SU-DHL-6 (cell line): Measurements from ENCODE around the gene GNG4.
"Not testable (repeated sequence)": the region's sequence is repeated elsewhere in the genome, so short reads cannot be mapped to it uniquely, and the experiment has no call there.

Experiments
- H2AFZ ChIP-seq: fragments of 200-600 bp; sonication (generic); 2 replicates; pipeline ENCODE4 v1.6.1; 2014; ENCODE audit warnings: low read depth, mild to moderate bottlenecking, moderate library complexity, mixed read lengths, antibody characterized with exemption, low read length; ENCODE audit not compliant: severe bottlenecking
- H3F3A ChIP-seq: fragments of 200-600 bp; shearing (Covaris generic); 2 replicates; pipeline ENCODE4 v1.6.0; 2016; ENCODE audit warnings: antibody characterized with exemption, mild to moderate bottlenecking; ENCODE audit not compliant: insufficient read depth
- H3K27ac ChIP-seq: fragments of 200-600 bp; sonication (generic); 2 replicates; pipeline ENCODE4 v1.5.1; 2016; ENCODE audit warnings: low read depth, mild to moderate bottlenecking, low read length, moderate library complexity, mixed read lengths
- H3K27me3 ChIP-seq: fragments of 200-600 bp; sonication (generic), shearing (Covaris generic); 2 replicates; pipeline ENCODE4 v1.6.0; 2014; ENCODE audit warnings: mild to moderate bottlenecking, low read length
- H3K36me3 ChIP-seq: fragments of 200-600 bp; sonication (generic); 2 replicates; pipeline ENCODE4 v1.6.1; 2014; ENCODE audit warnings: mild to moderate bottlenecking, low read length, mixed read lengths
- H3K4me2 ChIP-seq: fragments of 300-600, 200-600 bp; shearing (Covaris generic), sonication (generic); 2 replicates; pipeline ENCODE4 v1.6.0; 2014; ENCODE audit warnings: low read length, low read depth, mild to moderate bottlenecking; ENCODE audit not compliant: poor library complexity, severe bottlenecking
- H3K4me3 ChIP-seq: fragments of 200-600 bp; sonication (generic); 2 replicates; pipeline ENCODE4 v1.5.1; 2014; ENCODE audit warnings: antibody characterized with exemption, low read length, mild to moderate bottlenecking, mixed read lengths; ENCODE audit not compliant: insufficient read depth, poor library complexity, severe bottlenecking
- H3K79me2 ChIP-seq: fragments of 200-600 bp; sonication (generic); 2 replicates; pipeline ENCODE4 v1.6.1; 2014; ENCODE audit warnings: mild to moderate bottlenecking, low read length, moderate library complexity; ENCODE audit not compliant: insufficient read depth
- H3K9ac ChIP-seq: fragments of 200-600 bp; sonication (generic); 2 replicates; pipeline ENCODE4 v1.7.0; 2014; ENCODE audit warnings: mild to moderate bottlenecking, low read length
- H3K9me2 ChIP-seq: fragments of 200-600 bp; sonication (generic); replicated peaks from 2 replicates; pipeline ENCODE4 v1.6.1; 2014; ENCODE audit warnings: low read length; ENCODE audit not compliant: insufficient read depth
- H3K9me3 ChIP-seq: fragments of 200-600 bp; sonication (generic); 2 replicates; pipeline ENCODE4 v1.6.1; 2014; ENCODE audit warnings: low read length, mixed read lengths; ENCODE audit not compliant: insufficient read depth
- H4K20me1 ChIP-seq: fragments of 200-600 bp; sonication (generic); 2 replicates; pipeline ENCODE4 v1.6.1; 2014; ENCODE audit warnings: low read depth, mild to moderate bottlenecking, antibody characterized with exemption, low read length, moderate library complexity, mixed read lengths
- EZH2phosphoT487 ChIP-seq: fragments of 200-600 bp; sonication (generic), shearing (Covaris generic); conservative IDR thresholded peaks from 2 replicates; pipeline ENCODE4 v1.6.1; 2018; ENCODE audit warnings: mild to moderate bottlenecking, antibody characterized with exemption, low read length, moderate library complexity, mixed read lengths
- TF ChIP-seq, protein P1 (sequence below): fragments of 200-600 bp; sonication (generic); IDR thresholded peaks from one replicate; pipeline ENCODE4 v1.5.1; 2017; ENCODE audit warnings: antibody characterized with exemption, mild to moderate bottlenecking, low read length, moderate library complexity; ENCODE audit not compliant: insufficient read depth, poor library complexity, severe bottlenecking

The GNG4 gene

GRCh38 chr1:235650341-235651169 is 971 bp upstream of the GNG4 start:
- no peak overlapping the region for H3K27ac ChIP-seq
- H3K9ac ChIP-seq: no peak overlapping the region
- H3K9me3 ChIP-seq: no peaks in the 10 kb centered on the region
- no peaks in the 10 kb centered on the region for H3F3A ChIP-seq
- no peak for TF ChIP-seq EZH2phosphoT487
- TF ChIP-seq, protein P1, sequence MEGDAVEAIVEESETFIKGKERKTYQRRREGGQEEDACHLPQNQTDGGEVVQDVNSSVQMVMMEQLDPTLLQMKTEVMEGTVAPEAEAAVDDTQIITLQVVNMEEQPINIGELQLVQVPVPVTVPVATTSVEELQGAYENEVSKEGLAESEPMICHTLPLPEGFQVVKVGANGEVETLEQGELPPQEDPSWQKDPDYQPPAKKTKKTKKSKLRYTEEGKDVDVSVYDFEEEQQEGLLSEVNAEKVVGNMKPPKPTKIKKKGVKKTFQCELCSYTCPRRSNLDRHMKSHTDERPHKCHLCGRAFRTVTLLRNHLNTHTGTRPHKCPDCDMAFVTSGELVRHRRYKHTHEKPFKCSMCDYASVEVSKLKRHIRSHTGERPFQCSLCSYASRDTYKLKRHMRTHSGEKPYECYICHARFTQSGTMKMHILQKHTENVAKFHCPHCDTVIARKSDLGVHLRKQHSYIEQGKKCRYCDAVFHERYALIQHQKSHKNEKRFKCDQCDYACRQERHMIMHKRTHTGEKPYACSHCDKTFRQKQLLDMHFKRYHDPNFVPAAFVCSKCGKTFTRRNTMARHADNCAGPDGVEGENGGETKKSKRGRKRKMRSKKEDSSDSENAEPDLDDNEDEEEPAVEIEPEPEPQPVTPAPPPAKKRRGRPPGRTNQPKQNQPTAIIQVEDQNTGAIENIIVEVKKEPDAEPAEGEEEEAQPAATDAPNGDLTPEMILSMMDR: no peak
- H3K79me2 ChIP-seq: no peaks in the 10 kb centered on the region
- no peaks in the 10 kb centered on the region for H3K36me3 ChIP-seq
- no peaks in the 10 kb centered on the region for H4K20me1 ChIP-seq
- H3K4me2 ChIP-seq: no peak overlapping the region
- no peak overlapping the region for H2AFZ ChIP-seq
- no peaks in the 10 kb centered on the region for H3K9me2 ChIP-seq
- no peak overlapping the region for H3K4me3 ChIP-seq
- no peaks in the 10 kb centered on the region for H3K27me3 ChIP-seq

DNA sequence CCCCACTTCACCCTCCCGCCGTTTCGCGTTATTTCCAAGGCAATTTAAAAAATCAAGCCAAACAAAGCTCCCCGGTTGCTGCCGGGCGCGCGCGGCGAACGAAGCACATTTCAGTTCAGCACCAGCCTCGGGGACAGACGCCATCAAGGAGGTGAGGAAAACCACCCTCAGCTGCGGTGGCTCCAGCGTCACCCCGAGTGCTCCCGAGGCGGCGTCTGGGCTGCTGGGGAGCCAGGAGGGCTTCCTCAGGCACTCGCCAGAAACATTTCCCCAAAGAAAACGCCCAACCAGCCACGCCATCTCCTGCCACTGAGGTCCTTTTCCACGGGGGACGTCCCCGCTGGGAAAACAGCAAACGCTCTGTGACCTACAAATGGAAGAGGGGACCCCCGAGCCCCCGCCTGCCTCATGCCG is 623 bp downstream of the GNG4 start:
- H3K79me2 ChIP-seq: no peaks in the 10 kb centered on the region
- H3K9me3 ChIP-seq: no peaks in the 10 kb centered on the region
- peak overlapping the region; percentile 80 for H2AFZ ChIP-seq
- peak overlapping the region; percentile 60 for H3K4me3 ChIP-seq
- no peaks in the 10 kb centered on the region for H3K36me3 ChIP-seq
- H4K20me1 ChIP-seq: no peaks in the 10 kb centered on the region
- H3K9me2 ChIP-seq: no peaks in the 10 kb centered on the region
- H3F3A ChIP-seq: no peaks in the 10 kb centered on the region
- TF ChIP-seq EZH2phosphoT487: no peak
- TF ChIP-seq, protein P1: no peak
- no peak overlapping the region for H3K27ac ChIP-seq
- H3K4me2 ChIP-seq: peak overlapping the region; percentile 67
- no peaks in the 10 kb centered on the region for H3K27me3 ChIP-seq
- H3K9ac ChIP-seq: peak overlapping the region; percentile 54

DNA sequence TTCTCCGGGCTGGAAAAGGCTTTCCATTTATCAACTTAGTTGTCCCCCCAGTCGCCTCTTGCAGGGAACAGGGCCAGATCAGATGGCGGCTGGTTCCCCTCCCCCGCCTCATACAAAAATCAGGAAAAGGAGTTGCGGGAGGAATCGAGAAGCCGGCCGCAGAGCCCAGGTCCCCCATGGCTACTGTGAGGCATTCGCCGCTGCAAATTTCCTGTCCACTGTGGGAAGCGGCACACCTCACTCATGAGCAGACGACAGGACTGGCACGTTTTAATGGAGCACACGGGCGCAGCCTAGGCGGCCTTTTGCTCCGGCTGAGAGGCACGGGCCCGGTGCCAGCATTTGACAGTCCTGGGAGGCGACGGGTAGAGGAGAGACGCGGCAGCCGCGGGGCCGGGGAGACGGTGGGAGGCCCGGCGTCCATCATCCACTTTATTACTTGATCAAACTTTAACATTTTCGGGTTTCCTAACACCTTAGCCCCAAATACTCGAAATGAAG is 1.1 kb downstream of the GNG4 start:
- H3K9me3 ChIP-seq: no peaks in the 10 kb centered on the region
- H3K4me3 ChIP-seq: no peak overlapping the region
- H3K27me3 ChIP-seq: no peaks in the 10 kb centered on the region
- H3K27ac ChIP-seq: no peak overlapping the region
- no peaks in the 10 kb centered on the region for H3K9me2 ChIP-seq
- H3F3A ChIP-seq: no peaks in the 10 kb centered on the region
- H3K4me2 ChIP-seq: no peak overlapping the region
- no peaks in the 10 kb centered on the region for H3K36me3 ChIP-seq
- H3K79me2 ChIP-seq: no peaks in the 10 kb centered on the region
- TF ChIP-seq, protein P1: no peak
- TF ChIP-seq EZH2phosphoT487: no peak
- no peak overlapping the region for H3K9ac ChIP-seq
- no peaks in the 10 kb centered on the region for H4K20me1 ChIP-seq
- no peak overlapping the region for H2AFZ ChIP-seq

- H3K9me3 ChIP-seq, H3K4me2 ChIP-seq, H3K9ac ChIP-seq, H3K27ac ChIP-seq, H3K4me3 ChIP-seq, H2AFZ ChIP-seq, H3F3A ChIP-seq, H3K27me3 ChIP-seq, H4K20me1 ChIP-seq, H3K79me2 ChIP-seq, H3K36me3 ChIP-seq, H3K9me2 ChIP-seq: not testable (repeated sequence)
Observed at GRCh38 chr1:235647537-235647936, 2.0 kb downstream of the GNG4 start.
